Eye (tissue), 1 donor: ENCODE measurements around the gene RLN1.
A peak's percentile ranks its signal among the peaks of the same experiment; 100 is the strongest.
"Not testable (repeated sequence)": the region's sequence is repeated elsewhere in the genome, so short reads cannot be mapped to it uniquely, and the experiment has no call there.

ENCODE experiments used
- DNase-seq: peaks from one replicate; pipeline ENCODE4 v3.0.0-alpha.2; 2015

RLN1 gene

GRCh38 chr9:5321601-5322000 lies 18.1 kb downstream of the RLN1 start:
- not testable (repeated sequence) for DNase-seq

GRCh38 chr9:5321058-5321457 lies 18.6 kb downstream of the RLN1 start:
- DNase-seq = no peak

GRCh38 chr9:5316406-5316805 lies 23.3 kb downstream of the RLN1 start:
- DNase-seq = not testable (repeated sequence)

- DNase-seq = no peak
These were observed 24.3 kb downstream of the RLN1 start for GRCh38 chr9:5315187-5315923.

- DNase-seq = no peak
These were observed 28.8 kb downstream of the RLN1 start for GRCh38 chr9:5310851-5311250.

- no peak for DNase-seq
These were observed 33.9 kb downstream of the RLN1 start for GRCh38 chr9:5305741-5306140.

GRCh38 chr9:5303840-5304795 lies 35.6 kb downstream of the RLN1 start, which contains the start of gene RLN2:
Gene RLN2, minus strand, starts transcription at chr9:5304716. Its CDS starts 136 bp downstream, at chr9:5304580.
- peak; percentile 39 for DNase-seq

GRCh38 chr9:5301544-5301943 lies 38.1 kb downstream of the RLN1 start:
- DNase-seq = no peak

- DNase-seq = no peak
These were observed 47.5 kb downstream of the RLN1 start for GRCh38 chr9:5292141-5292540.

GRCh38 chr9:5288591-5288990 lies 51.1 kb downstream of the RLN1 start:
- no peak for DNase-seq

GRCh38 chr9:5286262-5286661 lies 53.4 kb downstream of the RLN1 start:
- DNase-seq = no peak
